Transverse colon (tissue), 4 donors: ENCODE data around the gene ARMH2.

ENCODE experiments used
- CTCF ChIP-seq, 5 experiments: fragments of 200-600 bp in 3 of 5; fragments of 450-650 bp in 2 of 5; sonication (generic) in 3 of 5; IDR thresholded peaks; 1 replicate in 2 of 5; 2 replicates in 3 of 5; pipeline ENCODE4 v1.5.1; 2016 to 2017; ENCODE audit warnings: antibody characterized with exemption in 5 of 5, inconsistent platforms in 3 of 5, mild to moderate bottlenecking in 2 of 5, moderate library complexity in 1 of 5
- EP300 ChIP-seq: sonication (generic); formaldehyde crosslinking; IDR thresholded peaks from one replicate; pipeline ENCODE4 v1.6.1; 2017; ENCODE audit warnings: antibody characterized with exemption, low read depth
- POLR2A ChIP-seq: fragments of 450-650 bp; IDR thresholded peaks from one replicate; pipeline ENCODE4 v1.6.1; 2016; ENCODE audit warnings: antibody characterized with exemption, mild to moderate bottlenecking, moderate library complexity
- POLR2AphosphoS5 ChIP-seq, 3 donors: sonication (generic); formaldehyde crosslinking; IDR thresholded peaks; one replicate each; pipeline ENCODE4 v1.6.1; 2016; ENCODE audit warnings: antibody characterized with exemption in 3 of 3

- TF ChIP-seq CTCF (IDR thresholded peaks at IDR 0.05) (no peak), EP300 (no peak), POLR2AphosphoS5 (IDR thresholded peaks at IDR 0.05) (no peak), POLR2A (no peak)
Measured at GRCh38 chr6:24821860-24822444, 23.2 kb upstream of the ARMH2 start.
